Stimulated activated CD4-positive, alpha-beta T cell treated with anti-CD3 and anti-CD28 coated beads, Interleukin-12 subunit alpha, Interleukin-12 subunit beta, amount 100 ng/mL, for 4 hours (primary cell): ENCODE measurements around the gene AIG1.
"Not testable (repeated sequence)": the region's sequence is repeated elsewhere in the genome, so short reads cannot be mapped to it uniquely, and the experiment has no call there.

Experiments
- DNase-seq: peaks from one replicate; pipeline ENCODE4 v3.0.0-alpha.2; 2020

The AIG1 gene

DNA sequence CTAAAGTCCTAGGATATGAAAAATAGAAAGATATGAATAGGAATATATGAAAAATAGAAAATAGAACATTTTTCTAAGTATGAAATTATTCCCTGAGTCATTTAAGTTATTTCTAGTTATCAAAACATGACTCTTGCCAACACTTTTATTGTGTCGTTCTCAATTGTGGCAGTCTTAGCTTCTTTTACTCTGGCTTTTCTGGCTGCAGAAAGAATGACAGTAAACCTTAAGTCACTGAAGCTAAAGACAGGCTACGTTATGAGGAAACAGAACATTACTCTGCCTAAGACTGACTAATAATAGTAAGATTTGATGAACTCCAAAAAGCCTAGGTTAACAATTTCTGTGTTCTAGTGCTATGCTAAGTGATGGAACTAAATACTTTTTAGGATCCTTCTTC is 74.6 kb downstream of the AIG1 start:
- no peak for DNase-seq

DNA sequence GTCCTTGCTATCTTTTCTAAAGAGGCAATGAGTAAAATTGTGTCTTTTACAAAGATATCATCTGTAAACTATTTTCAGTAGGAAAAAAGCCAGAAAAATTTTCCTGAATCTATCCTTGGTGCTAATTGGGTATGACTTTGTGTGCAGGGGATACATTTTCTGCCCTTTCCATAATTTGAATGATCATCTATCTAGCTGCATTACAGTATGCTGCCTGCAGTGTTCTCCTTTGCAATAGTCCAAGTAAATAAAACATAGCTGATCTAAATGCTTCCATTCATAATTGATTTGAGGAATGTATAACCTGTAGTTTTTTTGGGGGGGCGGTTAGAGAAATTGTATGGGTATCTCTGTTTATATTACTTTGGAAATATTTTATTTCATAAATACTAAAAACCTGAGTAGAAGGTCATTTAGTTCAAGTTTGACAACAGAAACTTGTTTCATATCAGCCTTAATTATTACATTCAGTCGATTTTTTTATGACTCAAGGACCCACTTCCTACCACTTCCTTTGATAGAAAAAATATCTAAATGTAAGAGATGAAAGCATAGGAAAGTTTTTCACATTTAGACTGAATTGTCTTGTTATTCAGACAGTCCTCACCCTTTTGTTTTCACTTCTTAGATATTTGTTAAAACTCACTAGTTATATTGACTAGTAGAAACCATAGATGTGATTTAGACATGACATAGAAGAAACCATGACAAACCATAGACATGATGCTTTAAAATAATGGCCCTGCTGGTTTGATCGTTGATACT is 75.3 kb downstream of the AIG1 start:
- DNase-seq: no peak

DNA sequence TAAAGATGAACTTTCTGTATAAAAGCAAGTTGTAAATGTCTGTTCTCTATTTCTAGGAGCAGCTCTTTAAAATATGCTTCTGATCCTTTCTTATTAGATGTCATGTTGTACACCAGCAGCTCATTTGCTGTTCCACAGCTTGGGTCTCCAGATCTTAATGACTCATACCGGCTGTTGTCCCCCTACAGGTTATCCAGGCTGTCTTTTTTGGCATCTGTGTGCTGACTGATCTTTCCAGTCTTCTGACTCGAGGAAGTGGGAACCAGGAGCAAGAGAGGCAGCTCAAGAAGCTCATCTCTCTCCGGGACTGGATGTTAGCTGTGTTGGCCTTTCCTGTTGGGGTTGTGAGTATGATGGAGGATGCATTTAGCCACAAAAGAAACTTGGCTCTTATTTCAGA is 76.0 kb downstream of the AIG1 start:
- no peak for DNase-seq

DNA sequence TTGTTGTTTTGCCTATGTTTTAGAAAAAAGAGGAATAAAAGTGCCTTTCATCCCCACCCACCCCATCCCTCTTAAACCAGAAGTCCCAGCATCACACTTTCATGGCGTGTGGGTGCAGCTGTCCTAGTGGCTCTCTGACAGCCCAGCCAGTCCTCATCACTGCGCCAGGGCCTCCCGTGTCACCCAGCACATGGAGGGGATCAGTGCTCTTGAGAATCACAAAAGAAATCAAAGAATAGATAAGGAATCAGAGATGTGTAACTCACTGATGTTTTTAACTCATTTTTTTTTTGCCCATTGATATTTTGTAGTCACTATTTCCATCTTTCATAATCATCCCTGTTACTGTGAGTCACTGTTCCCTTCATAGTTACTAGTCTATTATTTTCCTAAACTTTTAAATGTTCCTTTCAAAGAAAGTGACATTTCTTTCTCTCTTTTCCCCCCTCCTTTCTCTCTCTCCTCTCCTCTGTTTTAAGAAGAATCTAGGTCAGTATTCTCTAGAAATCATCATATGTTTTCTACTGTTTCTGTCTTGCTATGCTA is 78.6 kb downstream of the AIG1 start:
- peak; percentile 30 for DNase-seq

DNA sequence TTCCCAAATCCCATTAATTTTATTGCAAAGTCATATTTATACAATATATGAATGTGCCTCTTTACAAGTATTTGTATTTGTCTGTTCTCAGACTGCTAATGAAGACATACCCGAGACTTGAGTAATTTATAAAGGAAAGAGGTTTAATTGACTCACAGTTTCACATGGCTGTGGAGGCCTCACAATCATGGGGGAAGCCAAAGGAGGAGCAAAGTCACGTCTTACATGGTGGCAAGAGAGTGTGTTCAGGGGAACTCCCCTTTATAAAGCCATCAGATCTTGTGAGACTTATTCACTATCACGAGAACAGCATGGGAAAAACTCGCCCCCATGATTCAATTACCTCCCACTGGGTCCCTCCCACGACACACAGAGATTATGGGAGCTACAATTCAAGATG is 79.2 kb downstream of the AIG1 start:
- peak; percentile 28 for DNase-seq

DNA sequence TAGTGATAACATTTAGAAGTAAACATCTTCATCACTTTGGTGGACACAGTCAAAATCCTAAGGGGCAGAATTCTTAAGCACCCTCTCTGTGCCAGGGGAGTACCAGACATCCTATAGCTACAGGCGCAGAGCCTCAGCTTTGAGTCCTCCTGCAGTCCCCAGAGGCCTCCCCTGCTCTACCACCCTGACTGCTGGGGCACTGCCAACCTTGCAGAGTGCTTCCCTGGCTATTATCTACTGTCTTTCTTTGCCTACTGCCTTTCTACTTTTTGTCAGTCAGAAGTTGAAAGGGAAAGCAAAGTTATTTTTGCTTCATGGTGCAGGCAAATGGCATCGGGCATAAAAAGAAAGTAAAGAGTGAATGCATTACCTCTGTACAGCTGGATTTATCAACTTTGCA is 80.1 kb downstream of the AIG1 start:
- no peak for DNase-seq

DNA sequence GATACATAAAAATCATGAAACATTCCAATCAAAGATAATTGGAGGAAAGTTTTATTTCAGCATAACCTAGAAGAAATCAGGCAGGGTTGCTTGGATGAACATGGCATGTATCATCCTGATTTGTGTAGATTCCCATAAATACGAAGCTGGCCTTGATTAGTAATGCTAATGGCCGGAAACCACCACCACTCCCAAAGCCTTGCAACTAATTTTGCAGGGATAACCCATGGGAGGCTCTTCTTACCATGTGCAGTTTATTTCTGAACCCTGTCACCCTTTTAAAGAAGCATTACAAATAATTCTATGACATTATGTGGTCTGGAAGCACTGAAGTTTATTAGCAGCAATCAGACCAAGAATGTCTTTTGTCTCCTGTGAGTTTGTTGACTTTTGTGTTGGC is 80.8 kb downstream of the AIG1 start:
- DNase-seq: no peak

DNA sequence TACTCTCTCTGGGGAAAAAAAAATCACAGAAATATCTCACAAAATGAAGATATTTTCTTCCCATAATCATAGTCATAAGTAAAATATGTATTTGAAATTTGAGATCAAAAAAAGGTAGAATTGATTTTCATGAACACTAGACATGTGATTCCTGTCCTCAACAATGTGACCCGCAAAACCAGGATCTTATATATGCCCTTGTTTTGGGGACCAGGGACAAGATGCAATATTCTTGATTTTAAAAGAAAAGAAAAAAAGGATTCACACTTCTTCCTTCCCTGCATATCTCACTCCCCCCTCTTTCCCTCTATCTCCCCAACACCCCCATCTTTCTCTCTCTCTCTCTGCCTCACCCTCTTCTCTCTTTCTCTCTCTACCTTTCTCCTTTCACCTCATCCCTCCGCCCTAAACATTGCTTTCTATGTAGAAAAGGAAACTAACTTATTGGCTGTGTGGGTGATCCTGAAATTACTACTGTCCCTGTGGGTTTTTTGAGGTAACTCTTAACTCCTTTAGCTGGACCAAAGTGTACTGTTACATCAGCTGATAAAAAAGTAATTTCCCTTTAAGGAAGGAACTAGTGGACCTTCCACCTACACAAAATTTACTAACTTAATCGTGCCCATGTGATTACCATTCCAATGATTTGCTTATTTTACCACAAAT is 85.6 kb downstream of the AIG1 start:
- DNase-seq: no peak

DNA sequence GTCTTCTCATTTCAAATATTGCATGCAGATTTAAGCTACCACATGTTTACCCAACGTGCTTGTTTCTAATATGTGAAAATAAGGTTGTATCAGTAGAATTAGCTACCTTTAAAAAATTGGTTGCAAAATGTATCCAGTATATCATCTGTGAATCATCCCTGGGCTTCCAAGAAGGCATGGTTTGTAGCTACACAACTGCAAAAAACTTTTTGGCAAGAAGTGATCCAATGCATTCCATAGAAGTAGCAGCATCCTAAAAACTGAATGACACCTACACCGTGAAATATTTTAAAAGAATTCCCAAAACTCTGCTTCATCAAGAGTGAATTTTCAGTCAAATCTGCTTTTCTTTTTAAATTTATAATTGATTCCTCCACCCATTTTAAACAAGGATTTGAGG is 89.1 kb downstream of the AIG1 start:
- DNase-seq: no peak

DNA sequence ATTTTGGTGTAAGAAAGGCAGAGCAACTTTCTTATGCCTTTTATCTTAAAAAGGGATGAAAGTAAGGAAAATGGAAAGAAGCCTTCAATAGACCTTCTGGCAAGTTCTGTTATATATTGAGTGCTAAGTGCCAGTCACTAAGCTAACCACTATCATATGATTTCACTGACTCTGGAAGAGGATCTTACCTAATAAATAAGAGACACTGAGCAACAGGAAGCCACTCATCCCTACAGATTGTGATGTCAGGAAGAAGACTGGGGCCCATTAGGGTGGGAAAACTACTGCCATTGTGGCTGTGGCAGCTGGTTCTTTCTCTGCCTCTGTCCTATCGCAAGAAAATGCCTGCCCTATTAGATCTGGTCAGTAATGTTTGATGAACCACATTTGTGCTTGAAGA is 89.6 kb downstream of the AIG1 start:
- DNase-seq: no peak

DNA sequence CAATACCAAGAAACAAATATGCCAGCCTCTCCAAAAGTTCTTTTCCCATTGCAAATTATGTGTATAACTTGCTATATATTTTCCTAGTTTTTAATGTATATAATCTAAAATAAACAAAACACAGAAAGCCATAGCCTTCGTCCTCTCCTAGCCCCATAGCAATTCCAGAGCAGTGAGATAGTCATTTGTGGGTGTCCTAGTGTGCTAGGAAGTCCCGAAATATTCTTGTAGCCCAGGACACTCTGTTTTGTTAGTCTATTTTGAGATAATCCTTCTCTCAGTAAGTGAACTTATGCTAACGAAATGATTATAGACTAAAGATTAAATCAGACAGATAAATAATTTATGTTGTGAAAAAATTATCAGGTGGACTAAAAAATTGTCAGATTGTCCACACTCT is 90.7 kb downstream of the AIG1 start:
- DNase-seq: no peak

DNA sequence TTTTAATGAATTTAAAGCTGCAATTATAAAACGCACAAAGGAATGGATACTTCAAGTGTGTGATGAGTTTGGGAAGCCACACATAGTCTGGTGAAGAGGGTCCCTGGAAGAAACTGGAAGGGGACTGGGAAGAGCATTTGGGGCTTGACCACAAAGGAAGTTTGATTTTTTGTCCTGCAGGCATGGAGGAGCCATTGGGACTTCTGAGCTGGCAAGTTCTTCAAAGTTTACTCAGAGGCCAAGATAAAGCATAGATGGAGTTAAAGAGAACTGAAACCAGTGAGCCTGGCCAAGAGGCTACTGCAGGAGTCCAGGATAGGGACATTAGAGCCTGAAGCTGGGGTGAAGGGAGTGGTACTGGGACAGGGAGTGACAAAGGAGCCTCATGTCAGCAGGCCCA is 95.0 kb downstream of the AIG1 start:
- DNase-seq: no peak

DNA sequence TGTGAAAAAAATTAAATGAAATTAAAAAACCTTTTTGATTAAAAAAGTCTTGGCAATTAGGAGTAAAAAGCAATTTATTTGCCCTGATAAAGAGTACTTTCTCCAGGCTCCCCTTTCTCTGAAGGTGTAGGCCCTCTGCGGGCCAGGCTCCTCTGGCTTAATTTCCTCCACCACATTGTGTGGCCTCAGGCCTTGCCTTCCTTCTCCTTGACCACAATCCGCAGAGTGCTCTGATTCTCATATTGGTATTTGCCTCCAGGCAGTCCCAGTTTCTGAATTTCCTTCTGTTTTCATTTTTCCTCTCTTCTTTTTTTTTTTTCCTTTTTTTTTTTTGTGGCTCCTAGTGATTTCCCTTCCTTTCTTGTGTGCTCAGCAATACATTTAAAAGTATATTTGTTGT is 96.4 kb downstream of the AIG1 start:
- no peak for DNase-seq

DNA sequence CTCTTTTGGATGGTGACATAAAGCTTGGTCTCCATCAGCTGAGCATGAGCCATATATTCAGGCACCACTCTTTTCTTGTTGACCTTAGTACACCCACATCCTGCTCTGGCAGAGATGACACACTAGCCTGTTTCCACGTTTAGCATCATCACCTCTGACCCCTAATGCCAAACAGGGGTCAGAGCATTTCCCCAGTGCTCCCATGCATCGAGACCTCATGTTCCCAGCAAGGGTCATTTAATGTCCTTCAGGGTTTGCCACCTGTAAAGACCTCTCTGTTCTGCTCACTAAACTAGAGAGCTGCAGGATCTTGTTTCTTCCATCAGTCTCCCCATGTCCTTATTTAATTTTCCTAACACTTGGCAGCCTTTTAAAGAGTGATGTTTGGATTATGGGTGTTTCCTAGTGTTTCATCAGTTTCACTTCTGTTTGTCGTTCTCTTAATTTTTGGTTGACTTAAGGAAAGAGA is 97.5 kb downstream of the AIG1 start:
- no peak for DNase-seq

DNA sequence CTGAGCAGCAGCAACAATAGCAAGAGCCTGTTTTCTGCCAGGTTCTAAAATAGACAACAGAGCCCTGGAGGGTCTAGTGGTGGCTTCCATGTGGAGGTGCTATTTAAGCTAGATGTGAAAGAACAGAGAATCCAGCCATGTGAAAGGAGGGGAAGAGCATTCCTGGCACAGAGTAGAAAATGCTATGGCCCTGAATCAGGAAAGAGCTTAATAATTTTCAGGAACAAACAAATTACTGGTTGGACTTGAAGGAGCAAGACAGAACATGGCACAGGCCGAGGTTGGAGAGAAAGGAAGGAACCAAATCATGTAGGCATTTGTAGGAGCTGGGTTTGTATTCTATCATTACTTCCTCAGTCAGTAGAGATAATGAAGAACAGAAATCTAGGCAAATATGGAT is 98.3 kb downstream of the AIG1 start:
- DNase-seq: no peak

DNA sequence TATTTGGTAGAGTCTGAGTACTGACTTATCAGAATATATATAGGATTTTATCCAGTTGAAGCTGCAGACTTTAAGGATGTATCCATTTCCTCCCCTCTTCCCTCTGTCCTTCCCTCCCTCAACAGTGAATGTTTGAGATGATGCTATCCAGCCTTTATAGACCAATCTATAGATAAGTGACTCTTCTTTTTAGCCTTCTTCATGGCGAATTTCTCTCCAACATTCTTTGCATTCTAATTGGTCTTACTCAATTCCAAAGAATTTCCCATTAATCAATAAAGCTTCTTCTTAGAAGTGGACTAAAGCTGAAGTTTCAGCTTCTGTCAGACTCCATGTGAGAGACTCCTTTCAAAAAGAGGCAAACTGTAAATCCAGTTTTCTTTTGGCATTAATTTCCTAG is 99.3 kb downstream of the AIG1 start:
- DNase-seq: no peak

DNA sequence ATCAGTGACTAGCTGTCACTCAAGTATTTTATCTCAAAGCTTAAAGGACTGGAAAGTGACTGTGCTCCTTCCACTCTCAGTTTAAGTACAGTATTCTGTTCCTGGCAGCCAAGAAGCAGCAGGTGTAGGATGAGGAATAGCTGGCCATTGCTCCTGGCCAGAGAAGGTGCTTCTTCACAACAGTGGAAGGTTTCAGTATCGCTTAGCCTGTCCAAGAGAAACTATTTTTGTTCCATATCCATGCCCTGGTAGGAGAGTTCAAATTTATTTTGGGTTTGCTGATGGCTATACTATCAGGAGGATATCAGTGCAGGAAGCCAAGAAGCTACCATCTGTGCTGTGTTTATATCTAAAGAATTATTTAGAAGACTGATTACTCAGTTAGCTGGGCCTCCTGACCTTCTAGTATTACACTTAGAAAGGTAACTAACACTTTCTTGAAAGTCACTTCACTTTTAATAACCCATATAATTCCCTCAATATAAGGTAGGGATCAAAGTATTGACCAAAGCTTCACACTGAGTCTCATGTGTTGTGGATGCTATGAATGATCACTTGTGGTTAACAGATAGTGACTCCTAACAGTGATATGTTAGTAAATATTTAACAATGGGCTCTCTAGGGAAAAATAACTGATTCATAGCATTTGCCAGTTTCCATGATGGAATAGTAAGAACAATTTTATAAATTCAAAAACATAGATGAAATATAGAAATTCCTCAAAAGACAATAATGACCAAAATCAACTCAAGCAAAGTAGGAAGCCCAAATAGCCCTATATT is 99.9 kb downstream of the AIG1 start:
- DNase-seq: no peak

DNA sequence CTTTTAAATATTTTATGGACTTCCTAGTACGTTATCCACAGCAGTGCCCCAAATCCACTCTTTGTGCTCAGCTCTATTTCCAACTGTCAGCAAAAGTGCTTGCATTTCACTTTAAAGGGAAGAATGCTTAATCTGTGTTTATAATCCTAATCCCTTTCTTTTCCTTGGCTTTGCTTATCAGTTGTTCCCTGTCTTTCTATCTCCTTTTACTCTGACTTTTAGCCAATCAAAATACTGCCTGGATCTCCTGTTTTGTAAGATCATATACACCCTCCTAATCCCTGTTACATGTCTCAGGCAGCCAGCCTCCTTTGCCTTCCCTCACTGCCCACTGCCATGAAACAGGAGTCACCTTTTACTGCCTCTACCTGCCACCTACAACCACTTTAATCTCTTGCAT is 102.9 kb downstream of the AIG1 start:
- no peak for DNase-seq

DNA sequence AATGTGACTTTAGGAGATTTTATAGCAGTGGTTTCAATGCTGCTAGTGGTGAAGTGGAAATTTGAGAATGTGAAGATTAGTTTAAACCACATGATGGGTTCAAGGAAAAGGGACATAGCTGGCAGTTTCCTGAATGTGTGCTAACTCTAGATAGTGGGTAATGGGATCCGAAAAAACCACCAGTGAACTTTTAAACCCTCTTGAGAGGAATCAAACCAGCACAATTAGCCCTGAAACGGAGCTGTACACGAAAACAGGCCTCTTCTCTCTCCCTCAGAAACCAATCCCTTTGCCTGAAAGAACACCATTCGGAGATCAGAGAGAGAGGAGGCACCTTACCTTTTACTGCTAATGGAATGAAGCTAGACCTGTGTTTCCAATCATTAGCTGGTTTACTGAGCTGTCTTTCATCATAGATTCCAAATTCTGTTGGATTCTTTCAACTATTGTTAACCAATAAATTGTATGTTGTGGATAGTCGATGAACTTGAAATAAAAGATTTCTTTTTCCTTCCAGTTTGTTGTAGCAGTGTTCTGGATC is 103.9 kb downstream of the AIG1 start:
- no peak for DNase-seq

DNA sequence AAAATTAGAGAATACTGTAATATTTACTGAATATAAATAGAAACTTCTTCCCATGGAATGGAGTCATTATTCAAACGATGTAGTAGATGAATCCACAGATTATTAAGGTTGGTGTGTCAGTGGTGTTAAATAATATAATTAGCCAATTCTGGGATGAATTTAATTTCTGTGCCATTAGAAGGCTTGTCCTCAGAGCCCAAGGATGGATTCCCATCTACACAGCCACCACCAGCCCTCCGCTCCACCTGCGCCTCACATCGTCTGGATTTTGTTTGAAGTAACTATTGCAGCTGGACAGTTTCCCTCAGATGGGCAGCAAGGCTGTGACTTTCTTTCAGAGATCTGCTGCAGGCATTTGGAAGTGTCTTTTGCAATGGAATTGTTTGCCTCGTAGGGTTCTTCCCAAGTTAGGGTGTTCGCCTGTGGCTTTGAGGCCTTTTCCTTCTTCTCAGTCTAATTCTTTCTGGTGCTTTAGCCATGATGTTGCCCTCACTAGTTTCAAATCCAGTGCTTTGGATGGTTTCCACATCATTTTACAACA is 104.7 kb downstream of the AIG1 start:
- no peak for DNase-seq

DNA sequence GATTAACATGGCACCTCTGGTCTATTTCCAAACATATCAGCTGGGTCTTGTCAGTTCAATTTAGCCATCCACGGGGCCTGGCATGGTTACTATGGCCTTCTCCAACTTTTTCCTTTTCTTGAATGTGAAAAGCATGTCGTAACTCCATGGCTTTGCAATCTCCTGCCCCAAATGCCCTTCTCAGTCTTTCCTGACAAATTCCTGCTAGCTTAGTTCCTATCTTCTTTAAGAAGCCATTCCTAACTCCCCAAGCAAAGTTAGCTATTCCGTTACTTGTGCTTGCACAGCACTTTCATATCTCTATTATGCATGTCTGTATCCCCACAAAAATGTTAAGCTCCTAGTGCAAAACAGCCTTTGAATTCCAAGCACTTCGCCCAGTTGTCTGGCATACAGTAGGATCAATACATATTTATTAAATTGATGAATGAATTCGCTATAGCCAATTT is 105.6 kb downstream of the AIG1 start:
- no peak for DNase-seq

DNA sequence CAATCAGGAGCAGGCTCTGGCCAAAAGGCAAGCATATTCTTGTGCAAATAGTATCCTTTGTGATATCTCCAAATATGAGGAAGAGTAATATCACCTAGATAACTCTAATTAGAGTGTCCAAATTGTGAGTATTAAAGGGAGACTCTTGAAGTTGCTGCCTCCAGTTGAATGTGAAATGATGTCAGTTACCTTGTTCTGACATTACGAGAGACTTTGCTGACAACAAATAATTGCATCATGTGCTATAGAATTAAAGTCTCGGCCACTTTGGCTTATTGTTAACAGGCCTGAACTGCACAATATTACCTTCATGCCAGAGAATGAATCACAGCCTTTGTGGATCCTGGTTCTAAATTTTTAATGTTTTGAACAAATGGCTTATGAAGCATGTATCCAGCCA is 106.5 kb downstream of the AIG1 start:
- DNase-seq: no peak

DNA sequence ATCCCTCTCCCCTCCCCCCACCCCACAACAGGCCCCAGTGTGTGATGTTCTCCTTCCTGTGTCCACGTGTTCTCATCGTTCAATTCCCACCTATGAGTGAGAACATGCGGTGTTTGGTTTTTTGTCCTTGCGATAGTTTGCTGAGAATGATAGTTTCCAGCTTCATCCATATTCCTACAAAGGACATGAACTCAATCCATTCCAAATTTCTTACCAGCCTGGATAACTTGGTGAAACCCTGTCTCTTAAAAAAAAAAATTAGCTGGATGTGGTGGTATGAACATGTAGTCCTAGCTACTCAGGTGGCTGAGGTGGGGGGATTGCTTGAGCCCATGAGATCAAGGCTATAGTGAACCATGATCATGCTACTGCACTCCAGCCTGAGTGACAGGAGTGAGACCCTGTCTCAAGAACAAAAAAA is 107.7 kb downstream of the AIG1 start:
- DNase-seq: not testable (repeated sequence)
